Fibroblast of mammary gland (primary cell): ENCODE data around the gene TMED5.
"Not testable (repeated sequence)": the region's sequence is repeated elsewhere in the genome, so short reads cannot be mapped to it uniquely, and the experiment has no call there.

Experiments used
- DNase-seq: peaks from one replicate; pipeline ENCODE4 v3.0.0-alpha.2; 2010; ENCODE audit warnings: low read depth
- H3K4me3 ChIP-seq: 2 replicates; pipeline ENCODE4 v1.5.1; 2011; ENCODE audit warnings: low read depth, mild to moderate bottlenecking, low read length, moderate library complexity; ENCODE audit not compliant: control insufficient read depth
- CTCF ChIP-seq: conservative IDR thresholded peaks from 2 replicates; pipeline ENCODE4 v1.5.1; 2011; ENCODE audit warnings: low read depth, low read length, inconsistent platforms; ENCODE audit not compliant: control insufficient read depth, insufficient read depth

TMED5 gene

GRCh38 chr1:93194231-93194990 lies 14.2 kb upstream of the TMED5 start:
- H3K4me3 ChIP-seq: no peak overlapping the region
- no peak for DNase-seq
- no peak for TF ChIP-seq CTCF

DNA sequence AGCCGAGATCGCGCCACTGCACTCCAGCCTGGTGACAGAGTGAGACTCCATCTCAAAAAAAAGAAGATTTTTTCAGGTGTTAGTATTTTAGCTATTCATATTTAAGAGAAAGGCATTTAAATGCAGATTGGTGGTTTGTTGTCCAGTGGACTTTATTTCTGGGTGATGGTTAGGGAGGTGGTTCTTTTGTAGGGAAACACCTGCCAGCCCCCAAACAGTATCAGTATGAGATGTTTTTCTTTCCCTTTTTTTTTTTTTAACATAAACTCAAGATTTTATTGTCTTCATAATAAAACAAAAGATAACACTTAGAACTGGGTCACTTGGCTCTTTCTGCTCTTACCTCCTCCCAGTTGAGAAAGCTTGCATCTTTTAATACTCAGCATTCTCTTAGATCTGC lies 10.2 kb upstream of the TMED5 start:
- TF ChIP-seq CTCF: no peak
- H3K4me3 ChIP-seq: no peak overlapping the region
- no peak for DNase-seq

GRCh38 chr1:93186667-93187066 lies 6.5 kb upstream of the TMED5 start:
- TF ChIP-seq CTCF: no peak
- DNase-seq: no peak
- no peak overlapping the region for H3K4me3 ChIP-seq

DNA sequence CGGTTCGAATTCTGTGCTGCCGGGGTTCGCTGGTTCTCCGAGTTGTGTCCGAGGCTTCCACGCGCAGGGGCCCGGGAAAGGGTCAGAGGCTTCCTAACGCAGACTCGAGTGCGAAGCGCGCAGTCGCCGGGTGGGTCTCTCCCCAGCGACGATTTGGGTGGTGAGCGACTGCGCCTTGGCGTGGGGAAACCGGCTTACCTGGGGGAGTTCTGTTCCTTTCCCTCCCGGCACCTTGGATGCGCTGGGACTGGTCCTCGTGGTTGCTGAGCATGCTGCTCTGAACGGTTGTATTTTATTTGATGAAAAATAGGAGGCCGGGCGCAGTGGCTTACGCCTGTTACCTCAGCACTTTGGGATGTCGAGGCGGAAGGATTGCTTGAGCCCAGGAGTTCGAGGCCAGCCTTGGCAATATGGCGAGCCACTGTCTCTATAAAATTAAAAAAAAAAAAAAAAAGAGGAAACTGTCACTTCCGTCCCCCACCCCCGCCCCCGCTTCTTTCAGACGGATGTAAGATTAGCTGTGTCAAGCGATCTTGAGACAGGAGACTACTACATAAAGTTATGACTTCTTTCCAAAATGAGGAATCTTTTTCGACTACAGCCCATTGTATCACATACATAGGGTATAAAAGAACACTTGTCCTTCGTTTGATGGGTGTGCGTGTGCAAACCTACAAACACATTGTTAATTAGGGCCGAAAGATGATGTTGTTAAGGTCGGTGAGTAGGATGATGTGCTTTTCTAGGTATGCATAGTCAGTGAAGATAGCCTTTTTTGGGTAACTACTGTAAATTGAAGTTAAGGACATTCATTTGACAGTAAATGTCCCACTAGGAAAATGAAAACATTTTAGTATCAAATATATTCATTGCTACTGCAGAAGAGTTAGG lies 755 bp upstream of the TMED5 start, which contains the start of gene CCDC18:
Gene CCDC18, plus strand, starts transcription at position 2 of the 891 bp plus-strand sequence. CDS start 2,638 bp downstream, outside the sequence.
- peak within 1 kb of the TSS; percentile 95 for H3K4me3 ChIP-seq
- peak; percentile 46 for DNase-seq
- TF ChIP-seq CTCF: no peak

GRCh38 chr1:93178418-93178817 lies 1.8 kb downstream of the TMED5 start:
- no peak for TF ChIP-seq CTCF
- H3K4me3 ChIP-seq: peak overlapping the region; percentile 95
- DNase-seq: peak; percentile 41

DNA sequence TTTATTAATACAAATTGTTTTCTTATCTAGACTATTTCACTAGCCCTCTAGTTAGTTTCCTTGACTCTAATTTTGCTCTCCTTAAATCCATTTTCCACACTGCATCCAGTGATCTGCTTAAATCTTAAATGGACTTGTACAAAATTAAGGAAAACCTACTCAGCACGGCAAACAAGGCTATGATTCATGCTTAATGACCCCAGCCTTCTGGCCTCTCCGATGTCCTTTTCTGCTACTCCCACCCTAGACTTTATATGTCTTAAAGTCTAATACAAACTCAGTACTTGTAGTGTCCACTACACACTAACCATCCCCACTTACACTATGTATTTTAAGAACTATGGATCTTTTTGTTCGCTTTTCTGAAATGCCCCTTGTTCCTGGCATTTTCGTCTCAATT lies 2.2 kb downstream of the TMED5 start:
- DNase-seq: peak; percentile 64
- H3K4me3 ChIP-seq: peak overlapping the region; percentile 95
- no peak for TF ChIP-seq CTCF

DNA sequence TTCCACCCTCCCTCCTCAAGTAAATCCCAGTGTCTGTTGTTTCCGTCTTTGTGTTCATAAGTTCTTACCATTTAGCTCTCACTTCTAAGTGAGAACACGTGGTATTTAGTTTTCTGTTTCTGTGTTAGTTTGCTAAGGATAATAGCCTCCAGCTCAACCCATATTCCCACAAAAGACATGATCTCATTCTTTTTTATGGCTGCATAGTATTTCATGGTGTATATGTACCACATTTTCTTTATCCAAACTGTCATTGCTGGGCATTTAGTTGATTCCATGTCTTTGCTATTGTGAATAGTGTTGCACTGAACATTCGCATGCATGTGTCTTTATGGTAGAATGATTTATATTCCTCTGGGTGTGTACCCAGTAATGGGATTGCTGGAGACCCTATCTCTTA lies 5.6 kb downstream of the TMED5 start:
- DNase-seq, H3K4me3 ChIP-seq: not testable (repeated sequence)
